ENCODE measurements around the gene PMIS2.

- TF ChIP-seq, protein P1, sequence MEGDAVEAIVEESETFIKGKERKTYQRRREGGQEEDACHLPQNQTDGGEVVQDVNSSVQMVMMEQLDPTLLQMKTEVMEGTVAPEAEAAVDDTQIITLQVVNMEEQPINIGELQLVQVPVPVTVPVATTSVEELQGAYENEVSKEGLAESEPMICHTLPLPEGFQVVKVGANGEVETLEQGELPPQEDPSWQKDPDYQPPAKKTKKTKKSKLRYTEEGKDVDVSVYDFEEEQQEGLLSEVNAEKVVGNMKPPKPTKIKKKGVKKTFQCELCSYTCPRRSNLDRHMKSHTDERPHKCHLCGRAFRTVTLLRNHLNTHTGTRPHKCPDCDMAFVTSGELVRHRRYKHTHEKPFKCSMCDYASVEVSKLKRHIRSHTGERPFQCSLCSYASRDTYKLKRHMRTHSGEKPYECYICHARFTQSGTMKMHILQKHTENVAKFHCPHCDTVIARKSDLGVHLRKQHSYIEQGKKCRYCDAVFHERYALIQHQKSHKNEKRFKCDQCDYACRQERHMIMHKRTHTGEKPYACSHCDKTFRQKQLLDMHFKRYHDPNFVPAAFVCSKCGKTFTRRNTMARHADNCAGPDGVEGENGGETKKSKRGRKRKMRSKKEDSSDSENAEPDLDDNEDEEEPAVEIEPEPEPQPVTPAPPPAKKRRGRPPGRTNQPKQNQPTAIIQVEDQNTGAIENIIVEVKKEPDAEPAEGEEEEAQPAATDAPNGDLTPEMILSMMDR (IDR thresholded peaks at IDR 0.05): no peak
- no peak for TF ChIP-seq POLR2A (IDR thresholded peaks at IDR 0.05)
Measured at GRCh38 chr19:35615036-35615435, 29.1 kb downstream of the PMIS2 start.
